Measurements from ENCODE around the gene SREK1. TPM values are rescaled to one million over a fixed set of nuclear protein-coding genes. Genes with fewer than 3 reads are reported as not detected.

Gene SREK1
- total and polyA plus RNA-seq, 9 of the 15 experiments (the other 6 are each of a cell fraction or from before 2014, with no cell fraction given): 40.8 to 128 (median 81.9) TPM

DNA sequence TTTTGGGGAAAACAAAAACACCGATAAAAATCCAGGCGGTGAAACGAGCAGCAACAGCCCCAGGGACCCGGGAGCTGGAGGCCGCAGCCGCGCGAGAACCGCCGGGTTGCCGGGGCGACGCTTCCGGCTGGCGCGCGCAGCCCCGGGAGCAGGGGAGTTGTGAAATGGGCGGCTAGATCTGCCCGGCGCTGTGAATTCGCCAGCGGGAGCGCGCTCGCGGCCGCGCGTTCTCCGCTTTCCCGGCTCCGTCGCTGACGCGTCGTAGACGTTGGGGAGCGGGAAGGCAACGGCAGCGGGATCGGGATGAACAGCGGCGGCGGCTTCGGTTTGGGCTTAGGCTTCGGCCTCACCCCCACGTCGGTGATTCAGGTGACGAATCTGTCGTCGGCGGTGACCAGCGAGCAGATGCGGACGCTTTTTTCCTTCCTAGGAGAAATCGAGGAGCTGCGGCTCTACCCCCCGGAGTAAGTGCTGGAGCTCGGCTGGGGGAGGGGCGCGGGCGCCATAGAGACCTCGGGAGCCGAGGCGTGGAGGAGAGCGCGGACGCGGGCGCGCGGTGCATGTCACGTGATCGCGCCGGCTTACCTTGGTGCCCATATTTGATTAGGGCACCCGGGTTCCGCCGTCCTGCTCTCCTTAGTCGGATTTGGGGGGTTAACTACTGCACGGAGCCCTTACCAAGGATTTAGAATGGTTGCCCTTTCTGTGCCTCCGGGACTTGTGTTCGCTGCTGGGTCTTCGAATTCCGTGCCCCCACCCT, at the start of gene SREK1 (continued):
- TF ChIP-seq, protein P1, sequence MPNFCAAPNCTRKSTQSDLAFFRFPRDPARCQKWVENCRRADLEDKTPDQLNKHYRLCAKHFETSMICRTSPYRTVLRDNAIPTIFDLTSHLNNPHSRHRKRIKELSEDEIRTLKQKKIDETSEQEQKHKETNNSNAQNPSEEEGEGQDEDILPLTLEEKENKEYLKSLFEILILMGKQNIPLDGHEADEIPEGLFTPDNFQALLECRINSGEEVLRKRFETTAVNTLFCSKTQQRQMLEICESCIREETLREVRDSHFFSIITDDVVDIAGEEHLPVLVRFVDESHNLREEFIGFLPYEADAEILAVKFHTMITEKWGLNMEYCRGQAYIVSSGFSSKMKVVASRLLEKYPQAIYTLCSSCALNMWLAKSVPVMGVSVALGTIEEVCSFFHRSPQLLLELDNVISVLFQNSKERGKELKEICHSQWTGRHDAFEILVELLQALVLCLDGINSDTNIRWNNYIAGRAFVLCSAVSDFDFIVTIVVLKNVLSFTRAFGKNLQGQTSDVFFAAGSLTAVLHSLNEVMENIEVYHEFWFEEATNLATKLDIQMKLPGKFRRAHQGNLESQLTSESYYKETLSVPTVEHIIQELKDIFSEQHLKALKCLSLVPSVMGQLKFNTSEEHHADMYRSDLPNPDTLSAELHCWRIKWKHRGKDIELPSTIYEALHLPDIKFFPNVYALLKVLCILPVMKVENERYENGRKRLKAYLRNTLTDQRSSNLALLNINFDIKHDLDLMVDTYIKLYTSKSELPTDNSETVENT (CRISPR knock-in tag; IDR thresholded peaks at IDR 0.05): peak; percentile 86
- peak; percentile 94 for TF ChIP-seq TAF1 (IDR thresholded peaks at IDR 0.05; ENCODE audit: control insufficient read depth, extremely low read depth, insufficient read depth, low read length, severe bottlenecking)
- TF ChIP-seq, protein P2, sequence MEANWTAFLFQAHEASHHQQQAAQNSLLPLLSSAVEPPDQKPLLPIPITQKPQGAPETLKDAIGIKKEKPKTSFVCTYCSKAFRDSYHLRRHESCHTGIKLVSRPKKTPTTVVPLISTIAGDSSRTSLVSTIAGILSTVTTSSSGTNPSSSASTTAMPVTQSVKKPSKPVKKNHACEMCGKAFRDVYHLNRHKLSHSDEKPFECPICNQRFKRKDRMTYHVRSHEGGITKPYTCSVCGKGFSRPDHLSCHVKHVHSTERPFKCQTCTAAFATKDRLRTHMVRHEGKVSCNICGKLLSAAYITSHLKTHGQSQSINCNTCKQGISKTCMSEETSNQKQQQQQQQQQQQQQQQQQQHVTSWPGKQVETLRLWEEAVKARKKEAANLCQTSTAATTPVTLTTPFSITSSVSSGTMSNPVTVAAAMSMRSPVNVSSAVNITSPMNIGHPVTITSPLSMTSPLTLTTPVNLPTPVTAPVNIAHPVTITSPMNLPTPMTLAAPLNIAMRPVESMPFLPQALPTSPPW (CRISPR knock-in tag; IDR thresholded peaks at IDR 0.05): peak; percentile 71
- TF ChIP-seq, protein P3, sequence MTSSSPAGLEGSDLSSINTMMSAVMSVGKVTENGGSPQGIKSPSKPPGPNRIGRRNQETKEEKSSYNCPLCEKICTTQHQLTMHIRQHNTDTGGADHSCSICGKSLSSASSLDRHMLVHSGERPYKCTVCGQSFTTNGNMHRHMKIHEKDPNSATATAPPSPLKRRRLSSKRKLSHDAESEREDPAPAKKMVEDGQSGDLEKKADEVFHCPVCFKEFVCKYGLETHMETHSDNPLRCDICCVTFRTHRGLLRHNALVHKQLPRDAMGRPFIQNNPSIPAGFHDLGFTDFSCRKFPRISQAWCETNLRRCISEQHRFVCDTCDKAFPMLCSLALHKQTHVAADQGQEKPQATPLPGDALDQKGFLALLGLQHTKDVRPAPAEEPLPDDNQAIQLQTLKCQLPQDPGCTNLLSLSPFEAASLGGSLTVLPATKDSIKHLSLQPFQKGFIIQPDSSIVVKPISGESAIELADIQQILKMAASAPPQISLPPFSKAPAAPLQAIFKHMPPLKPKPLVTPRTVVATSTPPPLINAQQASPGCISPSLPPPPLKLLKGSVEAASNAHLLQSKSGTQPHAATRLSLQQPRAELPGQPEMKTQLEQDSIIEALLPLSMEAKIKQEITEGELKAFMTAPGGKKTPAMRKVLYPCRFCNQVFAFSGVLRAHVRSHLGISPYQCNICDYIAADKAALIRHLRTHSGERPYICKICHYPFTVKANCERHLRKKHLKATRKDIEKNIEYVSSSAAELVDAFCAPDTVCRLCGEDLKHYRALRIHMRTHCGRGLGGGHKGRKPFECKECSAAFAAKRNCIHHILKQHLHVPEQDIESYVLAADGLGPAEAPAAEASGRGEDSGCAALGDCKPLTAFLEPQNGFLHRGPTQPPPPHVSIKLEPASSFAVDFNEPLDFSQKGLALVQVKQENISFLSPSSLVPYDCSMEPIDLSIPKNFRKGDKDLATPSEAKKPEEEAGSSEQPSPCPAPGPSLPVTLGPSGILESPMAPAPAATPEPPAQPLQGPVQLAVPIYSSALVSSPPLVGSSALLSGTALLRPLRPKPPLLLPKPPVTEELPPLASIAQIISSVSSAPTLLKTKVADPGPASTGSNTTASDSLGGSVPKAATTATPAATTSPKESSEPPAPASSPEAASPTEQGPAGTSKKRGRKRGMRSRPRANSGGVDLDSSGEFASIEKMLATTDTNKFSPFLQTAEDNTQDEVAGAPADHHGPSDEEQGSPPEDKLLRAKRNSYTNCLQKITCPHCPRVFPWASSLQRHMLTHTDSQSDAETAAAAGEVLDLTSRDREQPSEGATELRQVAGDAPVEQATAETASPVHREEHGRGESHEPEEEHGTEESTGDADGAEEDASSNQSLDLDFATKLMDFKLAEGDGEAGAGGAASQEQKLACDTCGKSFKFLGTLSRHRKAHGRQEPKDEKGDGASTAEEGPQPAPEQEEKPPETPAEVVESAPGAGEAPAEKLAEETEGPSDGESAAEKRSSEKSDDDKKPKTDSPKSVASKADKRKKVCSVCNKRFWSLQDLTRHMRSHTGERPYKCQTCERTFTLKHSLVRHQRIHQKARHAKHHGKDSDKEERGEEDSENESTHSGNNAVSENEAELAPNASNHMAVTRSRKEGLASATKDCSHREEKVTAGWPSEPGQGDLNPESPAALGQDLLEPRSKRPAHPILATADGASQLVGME (CRISPR knock-in tag; IDR thresholded peaks at IDR 0.05): peak; percentile 74; the same call in 1 of the 2 replicates
- TF ChIP-seq, protein P4, sequence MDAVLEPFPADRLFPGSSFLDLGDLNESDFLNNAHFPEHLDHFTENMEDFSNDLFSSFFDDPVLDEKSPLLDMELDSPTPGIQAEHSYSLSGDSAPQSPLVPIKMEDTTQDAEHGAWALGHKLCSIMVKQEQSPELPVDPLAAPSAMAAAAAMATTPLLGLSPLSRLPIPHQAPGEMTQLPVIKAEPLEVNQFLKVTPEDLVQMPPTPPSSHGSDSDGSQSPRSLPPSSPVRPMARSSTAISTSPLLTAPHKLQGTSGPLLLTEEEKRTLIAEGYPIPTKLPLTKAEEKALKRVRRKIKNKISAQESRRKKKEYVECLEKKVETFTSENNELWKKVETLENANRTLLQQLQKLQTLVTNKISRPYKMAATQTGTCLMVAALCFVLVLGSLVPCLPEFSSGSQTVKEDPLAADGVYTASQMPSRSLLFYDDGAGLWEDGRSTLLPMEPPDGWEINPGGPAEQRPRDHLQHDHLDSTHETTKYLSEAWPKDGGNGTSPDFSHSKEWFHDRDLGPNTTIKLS (IDR thresholded peaks at IDR 0.05; ENCODE audit: borderline replicate concordance, low read depth): peak; percentile 89
- TF ChIP-seq NR3C1 (CRISPR knock-in tag; IDR thresholded peaks at IDR 0.05): no peak
- 0 out of 2 replicates have a peak, but pooled peaks have one; percentile 42 for TF ChIP-seq CBFB (CRISPR knock-in tag; IDR thresholded peaks at IDR 0.05)
- no peak for TF ChIP-seq FOXP1 (CRISPR knock-in tag; IDR thresholded peaks at IDR 0.05)
- TF ChIP-seq ZNF143 (CRISPR knock-in tag; IDR thresholded peaks at IDR 0.05): no peak
- TF ChIP-seq, protein P5, sequence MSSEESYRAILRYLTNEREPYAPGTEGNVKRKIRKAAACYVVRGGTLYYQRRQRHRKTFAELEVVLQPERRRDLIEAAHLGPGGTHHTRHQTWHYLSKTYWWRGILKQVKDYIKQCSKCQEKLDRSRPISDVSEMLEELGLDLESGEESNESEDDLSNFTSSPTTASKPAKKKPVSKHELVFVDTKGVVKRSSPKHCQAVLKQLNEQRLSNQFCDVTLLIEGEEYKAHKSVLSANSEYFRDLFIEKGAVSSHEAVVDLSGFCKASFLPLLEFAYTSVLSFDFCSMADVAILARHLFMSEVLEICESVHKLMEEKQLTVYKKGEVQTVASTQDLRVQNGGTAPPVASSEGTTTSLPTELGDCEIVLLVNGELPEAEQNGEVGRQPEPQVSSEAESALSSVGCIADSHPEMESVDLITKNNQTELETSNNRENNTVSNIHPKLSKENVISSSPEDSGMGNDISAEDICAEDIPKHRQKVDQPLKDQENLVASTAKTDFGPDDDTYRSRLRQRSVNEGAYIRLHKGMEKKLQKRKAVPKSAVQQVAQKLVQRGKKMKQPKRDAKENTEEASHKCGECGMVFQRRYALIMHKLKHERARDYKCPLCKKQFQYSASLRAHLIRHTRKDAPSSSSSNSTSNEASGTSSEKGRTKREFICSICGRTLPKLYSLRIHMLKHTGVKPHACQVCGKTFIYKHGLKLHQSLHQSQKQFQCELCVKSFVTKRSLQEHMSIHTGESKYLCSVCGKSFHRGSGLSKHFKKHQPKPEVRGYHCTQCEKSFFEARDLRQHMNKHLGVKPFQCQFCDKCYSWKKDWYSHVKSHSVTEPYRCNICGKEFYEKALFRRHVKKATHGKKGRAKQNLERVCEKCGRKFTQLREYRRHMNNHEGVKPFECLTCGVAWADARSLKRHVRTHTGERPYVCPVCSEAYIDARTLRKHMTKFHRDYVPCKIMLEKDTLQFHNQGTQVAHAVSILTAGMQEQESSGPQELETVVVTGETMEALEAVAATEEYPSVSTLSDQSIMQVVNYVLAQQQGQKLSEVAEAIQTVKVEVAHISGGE (CRISPR knock-in tag; IDR thresholded peaks at IDR 0.05): peak in 1 of 3 experiments; percentile 85; a peak in 2 of 6 replicates
